Activated B cell treated with CpG ODN at 0.5 μM for 24 hours (primary cell): ENCODE results near the gene ZNF23. TPM values are rescaled to one million over a fixed set of nuclear protein-coding genes. Genes with fewer than 3 reads are reported as not detected.

Source experiments
- ATAC-seq: fragments of 200-7000 bp; cut with Tn5 transposase; one replicate; pipeline ENCODE4 v1.10.0; 2021; ENCODE audit warnings: low read depth, mild to moderate bottlenecking, moderate library complexity
- CTCF ChIA-PET: fragments of 350-600 bp; sonication (Branson Sonifier 250); formaldehyde crosslinking; loops from one replicate; lab custom pipeline; 2021; ENCODE audit warnings: antibody characterized with exemption; lab: Charles Lee
- POLR2A ChIA-PET: fragments of 350-600 bp; sonication (Branson Sonifier 250); formaldehyde crosslinking; loops from one replicate; lab custom pipeline; 2021; ENCODE audit warnings: antibody characterized with exemption; lab: Charles Lee
- DNase-seq: peaks from one replicate; pipeline ENCODE4 v3.0.0; 2022
- H3K27ac Mint-ChIP-seq: one replicate; pipeline ENCODE4 v1.8.0; 2020; ENCODE audit warnings: mixed read lengths
- H3K27me3 Mint-ChIP-seq: one replicate; pipeline ENCODE4 v1.8.0; 2021; ENCODE audit warnings: mixed read lengths
- H3K36me3 Mint-ChIP-seq: one replicate; pipeline ENCODE4 v1.8.0; 2021; ENCODE audit warnings: low read depth, mixed read lengths
- H3K4me1 Mint-ChIP-seq: one replicate; pipeline ENCODE4 v1.8.0; 2021; ENCODE audit warnings: mixed read lengths
- H3K4me3 Mint-ChIP-seq: one replicate; pipeline ENCODE4 v1.8.0; 2020; ENCODE audit warnings: mild to moderate bottlenecking, mixed read lengths
- H3K9me3 Mint-ChIP-seq: one replicate; pipeline ENCODE4 v1.8.0; 2020; ENCODE audit warnings: mixed read lengths
- intact Hi-C: fragments of 100-400 bp; cut with micrococcal nuclease; formaldehyde crosslinking; loops from one replicate; pipeline ENCODE4 v1.15.1; 2024
- total RNA-seq: library from RNA; stranded (reverse); gene quantifications from 2 replicates; pipeline ENCODE4 v1.2.3, GENCODE V29; 2022
- TF ChIP-seq, protein P1 (sequence below): fragments of 200-600 bp; IDR thresholded peaks from one replicate; pipeline ENCODE4 v1.8.0; 2022; ENCODE audit warnings: antibody characterized with exemption, mild to moderate bottlenecking

ZNF23 gene
- total RNA-seq, 1 donor from 2014 or later, result 13.3 TPM

- Mint-ChIP-seq H3K36me3 (no peaks in the 10 kb centered on the region), H3K27me3 (peaks cover 27% of the 10 kb centered on the region), H3K27ac (no peak overlapping the region), H3K9me3 (peaks cover 7% of the 10 kb centered on the region), H3K4me1 (peaks cover 3% of the 10 kb centered on the region), H3K4me3 (no peak overlapping the region)
- intact Hi-C loops, result no loop called here
- CTCF ChIA-PET, result no interaction called here
- ATAC-seq (no peak), DNase-seq (no peak)
- POLR2A ChIA-PET, result no interaction called here
- TF ChIP-seq, protein P1, sequence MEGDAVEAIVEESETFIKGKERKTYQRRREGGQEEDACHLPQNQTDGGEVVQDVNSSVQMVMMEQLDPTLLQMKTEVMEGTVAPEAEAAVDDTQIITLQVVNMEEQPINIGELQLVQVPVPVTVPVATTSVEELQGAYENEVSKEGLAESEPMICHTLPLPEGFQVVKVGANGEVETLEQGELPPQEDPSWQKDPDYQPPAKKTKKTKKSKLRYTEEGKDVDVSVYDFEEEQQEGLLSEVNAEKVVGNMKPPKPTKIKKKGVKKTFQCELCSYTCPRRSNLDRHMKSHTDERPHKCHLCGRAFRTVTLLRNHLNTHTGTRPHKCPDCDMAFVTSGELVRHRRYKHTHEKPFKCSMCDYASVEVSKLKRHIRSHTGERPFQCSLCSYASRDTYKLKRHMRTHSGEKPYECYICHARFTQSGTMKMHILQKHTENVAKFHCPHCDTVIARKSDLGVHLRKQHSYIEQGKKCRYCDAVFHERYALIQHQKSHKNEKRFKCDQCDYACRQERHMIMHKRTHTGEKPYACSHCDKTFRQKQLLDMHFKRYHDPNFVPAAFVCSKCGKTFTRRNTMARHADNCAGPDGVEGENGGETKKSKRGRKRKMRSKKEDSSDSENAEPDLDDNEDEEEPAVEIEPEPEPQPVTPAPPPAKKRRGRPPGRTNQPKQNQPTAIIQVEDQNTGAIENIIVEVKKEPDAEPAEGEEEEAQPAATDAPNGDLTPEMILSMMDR, result no peak
Observed at GRCh38 chr16:71431176-71431575, 30.9 kb downstream of the ZNF23 start.

- Mint-ChIP-seq H3K9me3 (peaks cover 7% of the 10 kb centered on the region), H3K4me3 (no peak overlapping the region), H3K4me1 (peaks cover 3% of the 10 kb centered on the region), H3K36me3 (no peaks in the 10 kb centered on the region), H3K27me3 (peaks cover 27% of the 10 kb centered on the region), H3K27ac (no peak overlapping the region)
- ATAC-seq (no peak), DNase-seq (no peak)
- TF ChIP-seq, protein P1, result no peak
- intact Hi-C loops, result no loop called here
- ChIA-PET POLR2A (no interaction called here), CTCF (interaction anchor here (1.6 kb wide), 1 partner anchor 18 kb away, joined by 5 read pairs; no protein-coding TSS in a partner anchor)
Observed at GRCh38 chr16:71430744-71431143, 31.3 kb downstream of the ZNF23 start.

- POLR2A ChIA-PET, result no interaction called here
Observed at GRCh38 chr16:71429581-71429980, 32.5 kb downstream of the ZNF23 start.

GRCh38 chr16:71428883-71429282 lies 33.2 kb downstream of the ZNF23 start:
- H3K4me3 Mint-ChIP-seq, result no peak overlapping the region
- ATAC-seq (no peak), DNase-seq (no peak)
- TF ChIP-seq, protein P1, result no peak
- H3K36me3 Mint-ChIP-seq, result no peaks in the 10 kb centered on the region
- H3K27ac Mint-ChIP-seq, result no peak overlapping the region
- intact Hi-C loops, result no loop called here
- peaks cover 3% of the 10 kb centered on the region for H3K4me1 Mint-ChIP-seq
- peaks cover 41% of the 10 kb centered on the region for H3K27me3 Mint-ChIP-seq
- POLR2A ChIA-PET, result no interaction called here
- CTCF ChIA-PET, result interaction anchor here (1.6 kb wide), 1 partner anchor 16 kb away, joined by 5 read pairs; no protein-coding TSS in a partner anchor
- peaks cover 7% of the 10 kb centered on the region for H3K9me3 Mint-ChIP-seq

More at GRCh38 chr16:71429581-71429980, 32.5 kb downstream of the ZNF23 start:
- Mint-ChIP-seq H3K4me3 (no peak overlapping the region), H3K36me3 (no peaks in the 10 kb centered on the region), H3K27me3 (peaks cover 36% of the 10 kb centered on the region), H3K4me1 (peaks cover 3% of the 10 kb centered on the region), H3K9me3 (peaks cover 7% of the 10 kb centered on the region), H3K27ac (no peak overlapping the region)
- intact Hi-C loops, result no loop called here
- TF ChIP-seq, protein P1, result no peak
- DNase-seq, result no peak
- CTCF ChIA-PET, result interaction anchor here (1.6 kb wide), 1 partner anchor 17 kb away, joined by 5 read pairs; no protein-coding TSS in a partner anchor
- ATAC-seq, result no peak

DNA sequence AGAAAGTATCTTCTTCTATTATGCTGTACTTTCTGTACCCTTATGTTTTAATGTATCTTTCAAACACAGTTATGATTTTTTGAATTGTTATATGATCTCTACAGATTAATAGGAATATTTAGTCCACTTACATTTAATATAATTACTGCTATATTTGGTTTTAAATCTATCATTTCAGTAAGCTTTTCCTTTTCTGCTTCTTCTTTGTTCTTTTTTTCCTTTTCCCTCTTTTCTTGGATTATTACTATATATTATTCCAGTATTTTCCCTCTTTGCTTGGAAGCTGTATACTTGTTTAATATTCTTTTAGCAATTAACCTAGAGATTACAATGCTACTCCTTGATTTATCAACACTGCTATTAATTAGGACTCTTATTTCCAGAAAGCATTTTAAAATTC lies 33.7 kb downstream of the ZNF23 start:
- POLR2A ChIA-PET, result no interaction called here
- DNase-seq, result no peak
- intact Hi-C loops, result no loop called here
- no peak overlapping the region for H3K27ac Mint-ChIP-seq
- TF ChIP-seq, protein P1, result no peak
- H3K4me1 Mint-ChIP-seq, result peaks cover 3% of the 10 kb centered on the region
- CTCF ChIA-PET, result no interaction called here
- H3K4me3 Mint-ChIP-seq, result no peak overlapping the region
- H3K36me3 Mint-ChIP-seq, result no peaks in the 10 kb centered on the region
- H3K27me3 Mint-ChIP-seq, result peaks cover 44% of the 10 kb centered on the region
- no peak for ATAC-seq
- H3K9me3 Mint-ChIP-seq, result peaks cover 7% of the 10 kb centered on the region
